Neural cell (in vitro differentiated cells): ENCODE results near the gene L2HGDH. TPM values are rescaled to one million over a fixed set of nuclear protein-coding genes. Genes with fewer than 3 reads are reported as not detected.

Experiments
- H2AFZ ChIP-seq: fragments of 200-600, 300-800 bp; sonication (generic), shearing (Covaris generic); 2 replicates; pipeline ENCODE4 v1.6.0; 2014; ENCODE audit warnings: low read depth, mild to moderate bottlenecking, antibody characterized with exemption, low read length, moderate library complexity
- H3F3A ChIP-seq: fragments of 200-600 bp; shearing (Covaris generic); 2 replicates; pipeline ENCODE4 v1.6.1; 2016; ENCODE audit warnings: mild to moderate bottlenecking, moderate library complexity, mixed read lengths, antibody characterized with exemption, low read length; ENCODE audit not compliant: insufficient read depth, poor library complexity, severe bottlenecking
- H3K27ac ChIP-seq: fragments of 200-600, 300-800 bp; sonication (generic), shearing (Covaris generic); 2 replicates; pipeline ENCODE4 v1.5.1; 2014; ENCODE audit warnings: mild to moderate bottlenecking, low read length, moderate library complexity
- H3K27me3 ChIP-seq: fragments of 300-800, 200-600 bp; sonication (generic), shearing (Covaris generic); 2 replicates; pipeline ENCODE4 v1.6.0; 2014; ENCODE audit warnings: mild to moderate bottlenecking, low read depth, low read length, moderate library complexity; ENCODE audit not compliant: insufficient read depth
- H3K36me3 ChIP-seq: fragments of 300-800, 200-600 bp; sonication (generic), shearing (Covaris generic); 2 replicates; pipeline ENCODE4 v1.5.1; 2014; ENCODE audit warnings: mild to moderate bottlenecking, antibody characterized with exemption, low read length, moderate library complexity; ENCODE audit not compliant: insufficient read depth
- H3K4me2 ChIP-seq: fragments of 300-800, 200-600 bp; sonication (generic), shearing (Covaris generic); 2 replicates; pipeline ENCODE4 v1.6.0; 2014; ENCODE audit warnings: mild to moderate bottlenecking, low read length
- H3K4me3 ChIP-seq: fragments of 300-800, 200-600 bp; sonication (generic), shearing (Covaris generic); 2 replicates; pipeline ENCODE4 v1.5.1; 2014; ENCODE audit warnings: mild to moderate bottlenecking, low read length, moderate library complexity
- H3K79me2 ChIP-seq: fragments of 200-600 bp; shearing (Covaris generic); replicated peaks from 2 replicates; pipeline ENCODE4 v1.6.0; 2014; ENCODE audit warnings: mild to moderate bottlenecking, low read length, moderate library complexity; ENCODE audit not compliant: insufficient read depth
- H3K9ac ChIP-seq: fragments of 300-800, 200-600 bp; sonication (generic), shearing (Covaris generic); 2 replicates; pipeline ENCODE4 v1.6.1; 2016; ENCODE audit warnings: mild to moderate bottlenecking, low read length, mixed read lengths
- H3K9me2 ChIP-seq: fragments of 200-600 bp; shearing (Covaris generic); 2 replicates; pipeline ENCODE4 v1.6.1; 2016; ENCODE audit warnings: mild to moderate bottlenecking, low read length, mixed read lengths; ENCODE audit not compliant: insufficient read depth
- H3K9me3 ChIP-seq: fragments of 200-600, 300-800 bp; sonication (generic), shearing (Covaris generic); 2 replicates; pipeline ENCODE4 v1.6.1; 2016; ENCODE audit warnings: mild to moderate bottlenecking, mixed run types, low read length, moderate library complexity, mixed read lengths
- H4K20me1 ChIP-seq: fragments of 200-600 bp; shearing (Covaris generic); 2 replicates; pipeline ENCODE4 v1.6.1; 2016; ENCODE audit warnings: mild to moderate bottlenecking, mixed run types; ENCODE audit not compliant: insufficient read depth
- EP300 ChIP-seq: fragments of 450-650 bp; conservative IDR thresholded peaks from 2 replicates; pipeline ENCODE4 v1.6.1; 2014; ENCODE audit warnings: antibody characterized with exemption, mild to moderate bottlenecking, moderate library complexity; ENCODE audit not compliant: poor library complexity, severe bottlenecking
- EZH2 ChIP-seq: fragments of 200-600, 300-800 bp; shearing (Covaris generic), sonication (generic); IDR thresholded peaks from 2 replicates; pipeline ENCODE4 v1.6.1; 2014; ENCODE audit warnings: antibody characterized with exemption, low read length, borderline replicate concordance, mild to moderate bottlenecking; ENCODE audit not compliant: insufficient read depth, poor library complexity, severe bottlenecking
- MXI1 ChIP-seq: fragments of 450-650 bp; conservative IDR thresholded peaks from 2 replicates; pipeline ENCODE4 v1.6.1; 2014; ENCODE audit warnings: antibody characterized with exemption, mild to moderate bottlenecking; ENCODE audit not compliant: poor library complexity, severe bottlenecking
- POLR2AphosphoS5 ChIP-seq: IDR thresholded peaks from 2 replicates; pipeline ENCODE4 v1.6.1; 2012
- RAD21 ChIP-seq: fragments of 450-650 bp; conservative IDR thresholded peaks from 2 replicates; pipeline ENCODE4 v1.6.1; 2014; ENCODE audit warnings: antibody characterized with exemption, mild to moderate bottlenecking, moderate library complexity
- SMC3 ChIP-seq: fragments of 450-650 bp; conservative IDR thresholded peaks from 2 replicates; pipeline ENCODE4 v1.6.1; 2014; ENCODE audit warnings: antibody characterized with exemption, mild to moderate bottlenecking, moderate library complexity; ENCODE audit not compliant: poor library complexity
- TAF1 ChIP-seq: IDR thresholded peaks from 2 replicates; pipeline ENCODE4 v1.6.1; 2012; ENCODE audit warnings: low read depth
- polyA plus RNA-seq: library from polyadenylated mRNA; depleted of rRNA; stranded (reverse); fragments of >200 nt; gene quantifications from 2 replicates; pipeline ENCODE4 v1.2.3, GENCODE V29; 2014
- TF ChIP-seq, protein P1 (sequence below): IDR thresholded peaks from 2 replicates; pipeline ENCODE4 v1.6.1; 2012; ENCODE audit warnings: borderline replicate concordance
- TF ChIP-seq, protein P2 (sequence below): fragments of 450-650 bp; IDR thresholded peaks from 2 replicates; pipeline ENCODE4 v1.5.1; 2014; ENCODE audit warnings: antibody characterized with exemption, mild to moderate bottlenecking, moderate library complexity; ENCODE audit not compliant: poor library complexity, severe bottlenecking

Gene L2HGDH
- polyA plus RNA-seq, 1 donor from 2014 or later, result 8.9 TPM

DNA sequence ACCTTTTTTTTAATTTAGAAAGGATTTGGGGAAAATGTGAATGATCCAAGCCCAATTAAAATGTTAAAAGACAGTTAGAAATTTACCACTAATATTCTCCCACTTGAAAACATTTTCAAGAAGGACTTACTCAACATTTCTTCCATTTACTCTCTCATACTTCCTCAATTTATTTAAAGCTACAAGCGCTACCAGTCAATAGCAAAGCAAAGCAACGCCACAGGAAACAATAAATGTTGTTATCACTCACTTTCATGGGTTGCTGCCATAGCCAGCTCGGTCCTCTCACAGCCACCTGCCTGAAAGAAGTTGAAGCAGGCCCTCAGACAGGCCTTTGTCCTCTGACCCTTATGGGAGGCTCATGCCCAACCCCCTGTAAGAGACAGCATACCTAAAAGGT lies 74.6 kb downstream of the L2HGDH start:
- Histone ChIP-seq H3K36me3 (no peaks in the 10 kb centered on the region), H2AFZ (no peak overlapping the region), H3F3A (no peaks in the 10 kb centered on the region), H3K27ac (no peak overlapping the region), H3K27me3 (no peaks in the 10 kb centered on the region), H4K20me1 (no peaks in the 10 kb centered on the region), H3K4me3 (no peak overlapping the region), H3K4me2 (no peak overlapping the region), H3K79me2 (no peaks in the 10 kb centered on the region), H3K9ac (no peak overlapping the region), H3K9me2 (no peaks in the 10 kb centered on the region), H3K9me3 (no peaks in the 10 kb centered on the region)
- no peak for TF ChIP-seq EZH2
- TF ChIP-seq, protein P1, sequence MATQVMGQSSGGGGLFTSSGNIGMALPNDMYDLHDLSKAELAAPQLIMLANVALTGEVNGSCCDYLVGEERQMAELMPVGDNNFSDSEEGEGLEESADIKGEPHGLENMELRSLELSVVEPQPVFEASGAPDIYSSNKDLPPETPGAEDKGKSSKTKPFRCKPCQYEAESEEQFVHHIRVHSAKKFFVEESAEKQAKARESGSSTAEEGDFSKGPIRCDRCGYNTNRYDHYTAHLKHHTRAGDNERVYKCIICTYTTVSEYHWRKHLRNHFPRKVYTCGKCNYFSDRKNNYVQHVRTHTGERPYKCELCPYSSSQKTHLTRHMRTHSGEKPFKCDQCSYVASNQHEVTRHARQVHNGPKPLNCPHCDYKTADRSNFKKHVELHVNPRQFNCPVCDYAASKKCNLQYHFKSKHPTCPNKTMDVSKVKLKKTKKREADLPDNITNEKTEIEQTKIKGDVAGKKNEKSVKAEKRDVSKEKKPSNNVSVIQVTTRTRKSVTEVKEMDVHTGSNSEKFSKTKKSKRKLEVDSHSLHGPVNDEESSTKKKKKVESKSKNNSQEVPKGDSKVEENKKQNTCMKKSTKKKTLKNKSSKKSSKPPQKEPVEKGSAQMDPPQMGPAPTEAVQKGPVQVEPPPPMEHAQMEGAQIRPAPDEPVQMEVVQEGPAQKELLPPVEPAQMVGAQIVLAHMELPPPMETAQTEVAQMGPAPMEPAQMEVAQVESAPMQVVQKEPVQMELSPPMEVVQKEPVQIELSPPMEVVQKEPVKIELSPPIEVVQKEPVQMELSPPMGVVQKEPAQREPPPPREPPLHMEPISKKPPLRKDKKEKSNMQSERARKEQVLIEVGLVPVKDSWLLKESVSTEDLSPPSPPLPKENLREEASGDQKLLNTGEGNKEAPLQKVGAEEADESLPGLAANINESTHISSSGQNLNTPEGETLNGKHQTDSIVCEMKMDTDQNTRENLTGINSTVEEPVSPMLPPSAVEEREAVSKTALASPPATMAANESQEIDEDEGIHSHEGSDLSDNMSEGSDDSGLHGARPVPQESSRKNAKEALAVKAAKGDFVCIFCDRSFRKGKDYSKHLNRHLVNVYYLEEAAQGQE, result no peak

DNA sequence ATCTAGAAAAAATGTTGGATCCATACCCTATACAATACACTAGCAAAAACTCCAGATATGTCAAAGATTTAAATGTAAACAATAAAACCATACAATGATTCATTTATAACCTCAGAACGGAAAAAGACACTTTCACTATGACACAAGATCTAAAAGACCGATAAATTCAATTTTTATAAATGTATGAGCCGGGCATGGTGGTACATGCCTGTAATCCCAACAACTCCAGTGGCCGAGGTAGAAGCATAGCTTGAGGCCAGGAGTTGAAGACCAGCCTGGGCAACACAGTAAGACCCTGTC lies 78.1 kb downstream of the L2HGDH start:
- no peak overlapping the region for H3K27ac ChIP-seq
- no peak overlapping the region for H3K9ac ChIP-seq
- H3K4me2 ChIP-seq, result no peak overlapping the region
- H3K4me3 ChIP-seq, result no peak overlapping the region
- peaks cover 10% of the 10 kb centered on the region for H3F3A ChIP-seq
- H3K27me3 ChIP-seq, result no peaks in the 10 kb centered on the region
- H3K79me2 ChIP-seq, result peaks cover 20% of the 10 kb centered on the region
- H2AFZ ChIP-seq, result no peak overlapping the region
- H4K20me1 ChIP-seq, result no peaks in the 10 kb centered on the region
- no peak for TF ChIP-seq SMC3
- TF ChIP-seq EZH2, result no peak
- TF ChIP-seq EP300, result no peak
- TF ChIP-seq TAF1, result no peak
- no peak for TF ChIP-seq MXI1
- TF ChIP-seq POLR2AphosphoS5, result no peak
- no peak for TF ChIP-seq RAD21
- TF ChIP-seq, protein P1, result no peak
- TF ChIP-seq, protein P2, sequence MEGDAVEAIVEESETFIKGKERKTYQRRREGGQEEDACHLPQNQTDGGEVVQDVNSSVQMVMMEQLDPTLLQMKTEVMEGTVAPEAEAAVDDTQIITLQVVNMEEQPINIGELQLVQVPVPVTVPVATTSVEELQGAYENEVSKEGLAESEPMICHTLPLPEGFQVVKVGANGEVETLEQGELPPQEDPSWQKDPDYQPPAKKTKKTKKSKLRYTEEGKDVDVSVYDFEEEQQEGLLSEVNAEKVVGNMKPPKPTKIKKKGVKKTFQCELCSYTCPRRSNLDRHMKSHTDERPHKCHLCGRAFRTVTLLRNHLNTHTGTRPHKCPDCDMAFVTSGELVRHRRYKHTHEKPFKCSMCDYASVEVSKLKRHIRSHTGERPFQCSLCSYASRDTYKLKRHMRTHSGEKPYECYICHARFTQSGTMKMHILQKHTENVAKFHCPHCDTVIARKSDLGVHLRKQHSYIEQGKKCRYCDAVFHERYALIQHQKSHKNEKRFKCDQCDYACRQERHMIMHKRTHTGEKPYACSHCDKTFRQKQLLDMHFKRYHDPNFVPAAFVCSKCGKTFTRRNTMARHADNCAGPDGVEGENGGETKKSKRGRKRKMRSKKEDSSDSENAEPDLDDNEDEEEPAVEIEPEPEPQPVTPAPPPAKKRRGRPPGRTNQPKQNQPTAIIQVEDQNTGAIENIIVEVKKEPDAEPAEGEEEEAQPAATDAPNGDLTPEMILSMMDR, result no peak
- no peaks in the 10 kb centered on the region for H3K36me3 ChIP-seq
- H3K9me2 ChIP-seq, result no peaks in the 10 kb centered on the region
- no peaks in the 10 kb centered on the region for H3K9me3 ChIP-seq
